SK-N-MC (cell line): Measurements from ENCODE around the gene ZYX.
"Not testable (repeated sequence)": the region's sequence is repeated elsewhere in the genome, so short reads cannot be mapped to it uniquely, and the experiment has no call there.

Source experiments
- DNase-seq: peaks from one replicate; pipeline ENCODE4 v3.0.0-alpha.2; 2011; ENCODE audit warnings: low read depth, low spot score
- H3K27ac ChIP-seq: fragments of 200-600 bp; sonication (generic); 2 replicates; pipeline ENCODE4 v1.5.1; 2016; ENCODE audit warnings: mixed run types
- H3K36me3 ChIP-seq: fragments of 200-600 bp; sonication (generic); 2 replicates; pipeline ENCODE4 v1.6.1; 2017; ENCODE audit warnings: antibody characterized with exemption, low read length, mixed read lengths; ENCODE audit not compliant: insufficient read depth
- H3K4me3 ChIP-seq: fragments of 200-600 bp; sonication (generic); 2 replicates; pipeline ENCODE4 v1.5.1; 2016
- H3K9ac ChIP-seq: fragments of 200-600 bp; sonication (generic); 2 replicates; pipeline ENCODE4 v1.8.0; 2017; ENCODE audit warnings: mixed run types, mixed read lengths; ENCODE audit not compliant: insufficient read length
- H3K9me3 ChIP-seq: fragments of 200-600 bp; sonication (generic); 2 replicates; pipeline ENCODE4 v1.6.1; 2017; ENCODE audit warnings: low read depth, mild to moderate bottlenecking, antibody characterized with exemption, low read length, moderate library complexity, mixed read lengths
- EZH2 ChIP-seq: fragments of 200-600 bp; sonication (generic); IDR thresholded peaks from one replicate; pipeline ENCODE4 v1.6.1; 2017; ENCODE audit warnings: antibody characterized with exemption
- FOXP2 ChIP-seq: optimal IDR thresholded peaks from 2 replicates; pipeline ENCODE3; 2011; ENCODE audit warnings: mild to moderate bottlenecking, moderate library complexity; ENCODE audit not compliant: insufficient read depth; ENCODE audit errors: extremely low read length, control extremely low read depth
- POLR2AphosphoS5 ChIP-seq: IDR thresholded peaks from 2 replicates; pipeline ENCODE4 v1.6.1; 2012; ENCODE audit warnings: mild to moderate bottlenecking, low read depth, low read length, borderline replicate concordance

Gene ZYX

DNA sequence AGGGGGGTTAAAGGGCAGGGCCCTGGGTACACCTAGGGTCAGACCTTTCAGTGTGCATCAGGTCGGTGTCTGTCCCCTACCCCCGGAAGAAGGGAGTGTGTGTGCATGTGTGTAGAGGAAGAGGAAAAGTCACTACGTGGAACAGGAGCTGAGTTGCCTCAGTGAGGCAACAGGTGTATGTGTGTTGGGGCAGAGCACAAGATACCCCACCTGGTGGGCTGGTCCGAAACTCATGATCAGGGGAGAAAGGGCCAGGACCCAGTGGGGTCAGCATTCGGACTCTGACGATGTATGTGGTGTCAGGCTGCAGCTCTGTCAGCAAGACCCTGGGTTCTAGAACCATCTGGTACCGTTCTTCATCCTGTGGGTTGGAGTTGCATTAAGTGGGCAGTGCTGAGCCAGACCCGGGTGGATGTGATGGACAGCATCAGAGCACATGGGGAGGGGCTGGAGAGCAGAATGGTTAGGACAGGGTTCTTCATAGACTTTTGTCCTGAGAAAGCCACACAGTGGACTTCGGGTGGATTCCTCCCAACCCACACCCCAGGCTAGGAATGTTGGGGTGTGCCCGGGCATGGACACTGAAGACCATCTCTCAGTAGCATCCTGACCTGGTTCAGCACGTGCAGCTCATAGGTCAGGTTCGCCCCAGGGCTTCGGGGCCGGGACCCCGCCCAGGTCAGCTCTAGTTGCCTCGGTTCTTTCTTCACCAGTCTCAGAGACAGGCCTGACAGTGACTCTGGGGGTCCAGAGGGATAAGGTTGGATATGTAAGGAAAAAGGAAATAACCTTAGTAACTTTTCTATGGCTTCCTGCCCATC, 16.8 kb downstream of the ZYX start:
- Histone ChIP-seq H3K27ac (no peak overlapping the region), H3K4me3 (no peak overlapping the region), H3K36me3 (no peaks in the 10 kb centered on the region), H3K9ac (no peak overlapping the region), H3K9me3 (no peaks in the 10 kb centered on the region)
- TF ChIP-seq EZH2 (no peak), FOXP2 (no peak), POLR2AphosphoS5 (no peak)
- no peak for DNase-seq

- no peak for DNase-seq
- Histone ChIP-seq H3K4me3 (no peak overlapping the region), H3K36me3 (no peaks in the 10 kb centered on the region), H3K27ac (no peak overlapping the region), H3K9ac (no peak overlapping the region), H3K9me3 (no peaks in the 10 kb centered on the region)
- no peak for TF ChIP-seq EZH2
- no peak for TF ChIP-seq FOXP2
Observed at GRCh38 chr7:143398616-143399015, 17.5 kb downstream of the ZYX start.

- H3K9me3 ChIP-seq: no peaks in the 10 kb centered on the region
Observed at GRCh38 chr7:143399151-143399550, 18.0 kb downstream of the ZYX start.

DNA sequence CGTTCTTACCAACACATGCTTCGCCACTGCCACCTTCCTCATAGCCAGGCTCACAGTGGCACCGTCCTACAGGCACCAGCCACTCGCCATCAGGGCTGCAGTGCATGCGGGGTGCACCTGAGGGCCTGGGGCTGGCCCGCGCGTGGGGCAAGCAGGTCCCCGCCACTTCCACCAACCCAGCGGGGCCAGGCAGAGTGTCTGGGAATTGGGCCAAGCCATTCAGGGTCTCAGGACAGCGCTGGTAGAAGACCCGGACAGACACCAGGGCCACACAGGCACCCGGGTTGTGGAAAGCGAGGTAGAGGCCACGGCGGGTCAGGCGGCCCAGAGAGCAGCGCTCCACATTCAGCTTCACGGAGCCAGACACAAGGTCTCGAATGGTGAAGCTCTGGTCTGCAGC, 18.5 kb downstream of the ZYX start:
- no peaks in the 10 kb centered on the region for H3K9me3 ChIP-seq
- no peak overlapping the region for H3K9ac ChIP-seq
- TF ChIP-seq POLR2AphosphoS5: no peak
- TF ChIP-seq EZH2: no peak
- TF ChIP-seq FOXP2: no peak
- no peak overlapping the region for H3K27ac ChIP-seq
- no peak overlapping the region for H3K4me3 ChIP-seq
- no peaks in the 10 kb centered on the region for H3K36me3 ChIP-seq
- no peak for DNase-seq

More at GRCh38 chr7:143399151-143399550, 18.0 kb downstream of the ZYX start:
- no peak for TF ChIP-seq EZH2
- TF ChIP-seq FOXP2: no peak
- no peak for TF ChIP-seq POLR2AphosphoS5
- Histone ChIP-seq H3K9ac (no peak overlapping the region), H3K4me3 (no peak overlapping the region), H3K36me3 (no peaks in the 10 kb centered on the region), H3K27ac (no peak overlapping the region)
- no peak for DNase-seq

GRCh38 chr7:143401265-143401664, 20.1 kb downstream of the ZYX start:
- Histone ChIP-seq H3K4me3 (no peak overlapping the region), H3K36me3 (no peaks in the 10 kb centered on the region), H3K9me3 (no peaks in the 10 kb centered on the region), H3K27ac (no peak overlapping the region), H3K9ac (no peak overlapping the region)
- TF ChIP-seq EZH2 (no peak), FOXP2 (no peak), POLR2AphosphoS5 (no peak)
- no peak for DNase-seq

- not testable (repeated sequence) for H3K9ac ChIP-seq, H3K9me3 ChIP-seq, H3K36me3 ChIP-seq, H3K27ac ChIP-seq, H3K4me3 ChIP-seq, DNase-seq
Observed at GRCh38 chr7:143402233-143402632, 21.1 kb downstream of the ZYX start.

GRCh38 chr7:143405173-143406001, 24.2 kb downstream of the ZYX start:
- Histone ChIP-seq H3K9me3 (no peaks in the 10 kb centered on the region), H3K4me3 (no peak overlapping the region), H3K9ac (no peak overlapping the region), H3K27ac (no peak overlapping the region), H3K36me3 (no peaks in the 10 kb centered on the region)
- TF ChIP-seq POLR2AphosphoS5 (no peak), EZH2 (no peak), FOXP2 (no peak)
- no peak for DNase-seq

DNA sequence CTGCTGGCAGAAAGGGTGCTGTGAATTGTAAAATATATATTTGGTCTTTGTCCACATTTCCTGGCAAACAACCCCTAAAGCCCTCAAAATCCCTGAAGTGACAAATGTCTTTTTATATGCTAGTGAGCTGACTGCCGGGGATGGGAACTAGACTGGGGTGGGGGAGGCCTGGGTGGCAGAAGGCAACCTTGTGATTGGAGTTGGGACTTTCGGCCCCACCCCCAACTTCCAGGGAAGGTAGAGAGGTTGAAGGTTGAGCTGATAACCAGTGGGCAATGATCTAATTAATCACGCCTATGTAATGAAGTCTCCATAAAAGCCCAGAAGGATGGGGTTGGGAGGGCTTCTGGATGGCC, 24.8 kb downstream of the ZYX start:
- no peak for DNase-seq
- Histone ChIP-seq H3K36me3 (no peaks in the 10 kb centered on the region), H3K9me3 (no peaks in the 10 kb centered on the region), H3K9ac (no peak overlapping the region), H3K4me3 (no peak overlapping the region), H3K27ac (no peak overlapping the region)
- TF ChIP-seq FOXP2 (no peak), EZH2 (no peak)
